A549 treated with RU486 at 1 μM for 4 hours (cell line): Measurements from ENCODE around the gene RNF26. TPM values are rescaled to one million over a fixed set of nuclear protein-coding genes. Genes with fewer than 3 reads are reported as not detected.

Experiments
- total RNA-seq: library from RNA; stranded (reverse); fragments of 200-300 nt; extraction: Qiagen RNA extraction; gene quantifications from 5 replicates; pipeline ENCODE4 v1.2.3, GENCODE V29; 2022; ENCODE audit warnings: low read depth

Gene RNF26
- 27.6 to 41.9 TPM (median 37.2 TPM) in 5 replicates for total RNA-seq

GRCh38 chr11:119334174-119334930 lies at the start of gene RNF26:
RNF26 (plus strand) TSS chr11:119334527; CDS start chr11:119335123, 596 bp downstream.

GRCh38 chr11:119316729-119317591 lies 17.4 kb upstream of the RNF26 start, which contains the start of gene MCAM:
MCAM (minus strand) TSS chr11:119317130; CDS start chr11:119317101, 29 bp downstream.

GRCh38 chr11:119340335-119341221 lies 6.3 kb downstream of the RNF26 start, which contains the start of gene C1QTNF5:
C1QTNF5 (minus strand) TSS chr11:119340883; CDS start chr11:119340397, 486 bp downstream.

GRCh38 chr11:119346605-119347004 lies 12.3 kb downstream of the RNF26 start, which contains the start of gene MFRP:
MFRP (minus strand) TSS chr11:119346705; CDS start chr11:119346513, 192 bp downstream.

GRCh38 chr11:119381181-119381988 lies 47.1 kb downstream of the RNF26 start, which contains the start of gene USP2:
USP2 (minus strand) TSS chr11:119381690; CDS start chr11:119373480, 8,210 bp downstream.

Other genes starting within 250 kb of the RNF26 start
- 45.4 to 52.9 TPM (median 51.2 TPM) in 5 replicates for gene HMBS, start 249.6 kb upstream of the RNF26 start, total RNA-seq
- 33.0 to 40.4 TPM (median 38.6 TPM) in 5 replicates for gene DPAGT1, start 232.7 kb upstream of the RNF26 start, total RNA-seq
- gene C2CD2L, start 227.2 kb upstream of the RNF26 start, total RNA-seq = 4.9 to 7.1 TPM (median 6.0 TPM) in 5 replicates
- gene HINFP, start 212.9 kb upstream of the RNF26 start, total RNA-seq = 9.7 to 11.5 TPM (median 11.0 TPM) in 5 replicates
- 0.18 to 0.37 TPM (median 0.21 TPM) in 5 replicates for gene ABCG4, start 185.5 kb upstream of the RNF26 start, total RNA-seq
- gene NLRX1, start 165.8 kb upstream of the RNF26 start, total RNA-seq = 7.5 to 12.3 TPM (median 10.4 TPM) in 5 replicates
- gene NHERF4, start 149.1 kb upstream of the RNF26 start, total RNA-seq = 0.13 to 0.47 TPM (median 0.21 TPM) in 3 of 5 replicates, not detected in the others
- gene CBL, start 128.2 kb upstream of the RNF26 start, total RNA-seq = 5.5 to 9.3 TPM (median 9.0 TPM) in 5 replicates
- gene MCAM, start 17.4 kb upstream of the RNF26 start, total RNA-seq = 9.4 to 11.7 TPM (median 10.6 TPM) in 5 replicates
- gene C1QTNF5, start 6.4 kb downstream of the RNF26 start, total RNA-seq = not detected in 5 replicates
- gene MFRP, start 12.2 kb downstream of the RNF26 start, total RNA-seq = not detected in 5 replicates
- 0.18 to 0.62 TPM (median 0.28 TPM) in 5 replicates for gene USP2, start 47.2 kb downstream of the RNF26 start, total RNA-seq
- 12.0 to 18.2 TPM (median 12.7 TPM) in 5 replicates for gene THY1, start 88.6 kb downstream of the RNF26 start, total RNA-seq